Measurements from ENCODE around the gene L3MBTL2. TPM values are rescaled to one million over a fixed set of nuclear protein-coding genes. Genes with fewer than 3 reads are reported as not detected.

The L3MBTL2 gene
- total RNA-seq, 1 experiment from 2014 or later = 24.7 TPM

- Histone ChIP-seq H3K27me3 (ENCODE audit: insufficient read depth, low read length) (no peaks in the 10 kb centered on the region), H3K36me3 (ENCODE audit: control insufficient read depth in 1 of 2, insufficient read depth in 2 of 2, low read length in 2 of 2) (peaks cover 17 to 20% of the 10 kb centered on the region in 2 experiments; a peak in 3 of 4 replicates), H2AFZ (ENCODE audit: low read depth, low read length, poor library complexity, severe bottlenecking) (no peak overlapping the region), H3K9ac (ENCODE audit: low read length) (no peak overlapping the region), H3K4me1 (ENCODE audit: control insufficient read depth in 1 of 2, insufficient read depth in 2 of 2, low read length in 2 of 2) (peaks cover 0 to 12% of the 10 kb centered on the region in 2 experiments; a peak in 1 of 4 replicates), H3K9me3 (ENCODE audit: control insufficient read depth in 1 of 2, insufficient read depth in 1 of 2, low read depth in 1 of 2, low read length in 2 of 2) (no peaks in the 10 kb centered on the region), H3K79me2 (ENCODE audit: insufficient read depth, low read length) (no peaks in the 10 kb centered on the region; the same call in 1 of the 2 replicates), H3K4me2 (ENCODE audit: low read length) (no peak overlapping the region), H4K20me1 (ENCODE audit: insufficient read depth) (no peaks in the 10 kb centered on the region; the same call in 1 of the 2 replicates), H3K4me3 (replicated peaks in 1 of 2; ENCODE audit: low read depth in 1 of 2, low read length in 2 of 2) (no peak overlapping the region), H3K9me2 (ENCODE audit: insufficient read depth) (no peaks in the 10 kb centered on the region), H3K27ac (ENCODE audit: low read depth, low read length) (no peak overlapping the region)
- BruUV-seq (replicated peaks) = no TSS peak
- ATAC-seq (peak; percentile 45), DNase-seq (ENCODE audit: low read depth, low spot score) (no peak)
- intact Hi-C loops (cut with micrococcal nuclease) = no loop called here
- ChIA-PET RAD21 (ENCODE audit: low non-redundant PET in 1 of 2, low total read pairs in 2 of 2, uncharacterized antibody in 2 of 2, unreplicated experiment in 2 of 2) (no interaction called here), CTCF (no interaction called here), POLR2A (interaction anchor here (0.5 kb wide), 1 partner anchor 200 kb away, joined by 5 read pairs; no protein-coding TSS in a partner anchor)
- no peak for TF ChIP-seq EZH2 (IDR thresholded peaks at IDR 0.05)
- TF ChIP-seq, protein P1, sequence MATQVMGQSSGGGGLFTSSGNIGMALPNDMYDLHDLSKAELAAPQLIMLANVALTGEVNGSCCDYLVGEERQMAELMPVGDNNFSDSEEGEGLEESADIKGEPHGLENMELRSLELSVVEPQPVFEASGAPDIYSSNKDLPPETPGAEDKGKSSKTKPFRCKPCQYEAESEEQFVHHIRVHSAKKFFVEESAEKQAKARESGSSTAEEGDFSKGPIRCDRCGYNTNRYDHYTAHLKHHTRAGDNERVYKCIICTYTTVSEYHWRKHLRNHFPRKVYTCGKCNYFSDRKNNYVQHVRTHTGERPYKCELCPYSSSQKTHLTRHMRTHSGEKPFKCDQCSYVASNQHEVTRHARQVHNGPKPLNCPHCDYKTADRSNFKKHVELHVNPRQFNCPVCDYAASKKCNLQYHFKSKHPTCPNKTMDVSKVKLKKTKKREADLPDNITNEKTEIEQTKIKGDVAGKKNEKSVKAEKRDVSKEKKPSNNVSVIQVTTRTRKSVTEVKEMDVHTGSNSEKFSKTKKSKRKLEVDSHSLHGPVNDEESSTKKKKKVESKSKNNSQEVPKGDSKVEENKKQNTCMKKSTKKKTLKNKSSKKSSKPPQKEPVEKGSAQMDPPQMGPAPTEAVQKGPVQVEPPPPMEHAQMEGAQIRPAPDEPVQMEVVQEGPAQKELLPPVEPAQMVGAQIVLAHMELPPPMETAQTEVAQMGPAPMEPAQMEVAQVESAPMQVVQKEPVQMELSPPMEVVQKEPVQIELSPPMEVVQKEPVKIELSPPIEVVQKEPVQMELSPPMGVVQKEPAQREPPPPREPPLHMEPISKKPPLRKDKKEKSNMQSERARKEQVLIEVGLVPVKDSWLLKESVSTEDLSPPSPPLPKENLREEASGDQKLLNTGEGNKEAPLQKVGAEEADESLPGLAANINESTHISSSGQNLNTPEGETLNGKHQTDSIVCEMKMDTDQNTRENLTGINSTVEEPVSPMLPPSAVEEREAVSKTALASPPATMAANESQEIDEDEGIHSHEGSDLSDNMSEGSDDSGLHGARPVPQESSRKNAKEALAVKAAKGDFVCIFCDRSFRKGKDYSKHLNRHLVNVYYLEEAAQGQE (IDR thresholded peaks at IDR 0.05; ENCODE audit: low read depth) = no peak
- peak; percentile 23; the same call in 1 of the 2 replicates for TF ChIP-seq POLR2AphosphoS5 (IDR thresholded peaks at IDR 0.05; ENCODE audit: low read depth, low read length)
These were observed 23.5 kb upstream of the L3MBTL2 start for GRCh38 chr22:41181349-41182241.

All from HCT116 (cell line).